D341Med (cell line): ENCODE measurements around the gene CAPRIN1.
"Not testable (repeated sequence)": the region's sequence is repeated elsewhere in the genome, so short reads cannot be mapped to it uniquely, and the experiment has no call there.

ENCODE experiments used
- DNase-seq: peaks from one replicate; pipeline ENCODE4 v3.0.0; 2012; ENCODE audit warnings: low spot score

Gene CAPRIN1

GRCh38 chr11:34050581-34051348 lies 766 bp upstream of the CAPRIN1 start:
- no peak for DNase-seq

GRCh38 chr11:34052036-34052607 lies 591 bp downstream of the CAPRIN1 start:
- peak; percentile 96 for DNase-seq

GRCh38 chr11:34052608-34053160 lies 1.2 kb downstream of the CAPRIN1 start:
- DNase-seq: peak; percentile 44

- peak; percentile 71 for DNase-seq
Measured at GRCh38 chr11:34053161-34053686, 1.7 kb downstream of the CAPRIN1 start.

- not testable (repeated sequence) for DNase-seq
Measured at GRCh38 chr11:34054351-34054750, 2.8 kb downstream of the CAPRIN1 start.

GRCh38 chr11:34055218-34056000 lies 3.9 kb downstream of the CAPRIN1 start:
- no peak for DNase-seq

- DNase-seq: no peak
Measured at GRCh38 chr11:34056672-34057071, 5.1 kb downstream of the CAPRIN1 start.

GRCh38 chr11:34063061-34063795 lies 11.7 kb downstream of the CAPRIN1 start:
- DNase-seq: no peak

GRCh38 chr11:34064291-34064690 lies 12.8 kb downstream of the CAPRIN1 start:
- DNase-seq: no peak

- DNase-seq: no peak
Measured at GRCh38 chr11:34065505-34066203, 14.1 kb downstream of the CAPRIN1 start.

GRCh38 chr11:34066766-34067165 lies 15.2 kb downstream of the CAPRIN1 start:
- DNase-seq: not testable (repeated sequence)

- DNase-seq: no peak
Measured at GRCh38 chr11:34067383-34068065, 16.0 kb downstream of the CAPRIN1 start.

GRCh38 chr11:34068111-34068510 lies 16.6 kb downstream of the CAPRIN1 start:
- DNase-seq: no peak

GRCh38 chr11:34071306-34071705 lies 19.8 kb downstream of the CAPRIN1 start:
- not testable (repeated sequence) for DNase-seq

GRCh38 chr11:34072041-34072440 lies 20.5 kb downstream of the CAPRIN1 start:
- no peak for DNase-seq

GRCh38 chr11:34072832-34073231 lies 21.3 kb downstream of the CAPRIN1 start:
- DNase-seq: no peak

GRCh38 chr11:34074391-34074790 lies 22.9 kb downstream of the CAPRIN1 start:
- DNase-seq: no peak

GRCh38 chr11:34075178-34075820 lies 23.8 kb downstream of the CAPRIN1 start:
- no peak for DNase-seq

GRCh38 chr11:34080609-34081008 lies 29.1 kb downstream of the CAPRIN1 start:
- DNase-seq: no peak

GRCh38 chr11:34084637-34085036 lies 33.1 kb downstream of the CAPRIN1 start:
- DNase-seq: no peak
